Central memory CD8-positive, alpha-beta T cell (primary cell): ENCODE measurements around the gene KLRC4.
"Not testable (repeated sequence)": the region's sequence is repeated elsewhere in the genome, so short reads cannot be mapped to it uniquely, and the experiment has no call there.

Experiments used
- ATAC-seq: fragments of 150-1000 bp; cut with Tn5 transposase; replicated peaks from 2 replicates; pipeline ENCODE4 v1.10.0; 2022; ENCODE audit warnings: mild to moderate bottlenecking, moderate FRiP score, moderate number of reproducible peaks; ENCODE audit not compliant: poor library complexity, severe bottlenecking; ENCODE audit errors: extremely low read depth
- DNase-seq, 2 donors: peaks; one replicate each; pipeline ENCODE4 v3.0.0; 2021; ENCODE audit warnings: low spot score in 2 of 2
- H3K27ac Mint-ChIP-seq: one replicate; pipeline ENCODE4 v1.8.0; 2022; ENCODE audit warnings: low read depth, mild to moderate bottlenecking, moderate library complexity, mixed read lengths
- H3K27me3 Mint-ChIP-seq: one replicate; pipeline ENCODE4 v1.8.0; 2022; ENCODE audit warnings: mixed read lengths
- H3K36me3 Mint-ChIP-seq: one replicate; pipeline ENCODE4 v1.8.0; 2022; ENCODE audit warnings: mild to moderate bottlenecking, moderate library complexity, mixed read lengths; ENCODE audit not compliant: insufficient read depth
- H3K4me1 Mint-ChIP-seq: one replicate; pipeline ENCODE4 v1.8.0; 2022; ENCODE audit warnings: mixed read lengths
- H3K4me3 Mint-ChIP-seq: one replicate; pipeline ENCODE4 v1.8.0; 2022; ENCODE audit warnings: mild to moderate bottlenecking, moderate library complexity, mixed read lengths
- H3K9me3 Mint-ChIP-seq: one replicate; pipeline ENCODE4 v1.8.0; 2022; ENCODE audit warnings: mixed read lengths

KLRC4 gene

GRCh38 chr12:10425938-10426337 lies 16.4 kb upstream of the KLRC4 start:
- peak overlapping the region; percentile 51 for H3K27ac Mint-ChIP-seq
- not testable (repeated sequence) for H3K9me3 Mint-ChIP-seq, H3K27me3 Mint-ChIP-seq, ATAC-seq, H3K4me3 Mint-ChIP-seq, H3K36me3 Mint-ChIP-seq, DNase-seq, H3K4me1 Mint-ChIP-seq

GRCh38 chr12:10424260-10424899 lies 14.8 kb upstream of the KLRC4 start:
- ATAC-seq, H3K4me1 Mint-ChIP-seq, H3K27me3 Mint-ChIP-seq: not testable (repeated sequence)

GRCh38 chr12:10422159-10422558 lies 12.6 kb upstream of the KLRC4 start:
- H3K27ac Mint-ChIP-seq, ATAC-seq, H3K27me3 Mint-ChIP-seq, H3K4me1 Mint-ChIP-seq, H3K9me3 Mint-ChIP-seq, H3K4me3 Mint-ChIP-seq, H3K36me3 Mint-ChIP-seq, DNase-seq: not testable (repeated sequence)

More at GRCh38 chr12:10424260-10424899, 14.8 kb upstream of the KLRC4 start:
- H3K27ac Mint-ChIP-seq, DNase-seq, H3K36me3 Mint-ChIP-seq, H3K4me3 Mint-ChIP-seq, H3K9me3 Mint-ChIP-seq: not testable (repeated sequence)

- not testable (repeated sequence) for H3K27ac Mint-ChIP-seq, H3K4me1 Mint-ChIP-seq, ATAC-seq, H3K27me3 Mint-ChIP-seq, DNase-seq, H3K9me3 Mint-ChIP-seq, H3K36me3 Mint-ChIP-seq
- H3K4me3 Mint-ChIP-seq: peak within 1 kb of the TSS; percentile 57
Measured at GRCh38 chr12:10420334-10420733, 10.8 kb upstream of the KLRC4 start, which contains the start of gene KLRC3. KLRC3 (minus strand) TSS chr12:10420595; CDS start chr12:10420550, 45 bp downstream.

GRCh38 chr12:10408842-10409241 lies 715 bp downstream of the KLRC4 start:
- DNase-seq (no peak), ATAC-seq (peak; percentile 11)
- Mint-ChIP-seq H3K27ac (peak overlapping the region; percentile 47), H3K4me1 (peaks cover 17% of the 10 kb centered on the region), H3K9me3 (no peaks in the 10 kb centered on the region), H3K36me3 (peaks cover 30% of the 10 kb centered on the region), H3K27me3 (no peaks in the 10 kb centered on the region), H3K4me3 (peak overlapping the region; percentile 88)

GRCh38 chr12:10406725-10407124 lies 2.8 kb downstream of the KLRC4 start:
- H3K36me3 Mint-ChIP-seq: peaks cover 34% of the 10 kb centered on the region
- H3K27me3 Mint-ChIP-seq: no peaks in the 10 kb centered on the region
- no peak for ATAC-seq
- no peak for DNase-seq
- peak overlapping the region; percentile 65 for H3K27ac Mint-ChIP-seq
- H3K9me3 Mint-ChIP-seq: no peaks in the 10 kb centered on the region
- H3K4me3 Mint-ChIP-seq: peak overlapping the region; percentile 83
- H3K4me1 Mint-ChIP-seq: peaks cover 23% of the 10 kb centered on the region

GRCh38 chr12:10405294-10405693 lies 4.3 kb downstream of the KLRC4 start:
- Mint-ChIP-seq H3K4me3 (peak overlapping the region; percentile 58), H3K36me3 (peaks cover 31% of the 10 kb centered on the region), H3K9me3 (no peaks in the 10 kb centered on the region), H3K27me3 (no peaks in the 10 kb centered on the region), H3K27ac (no peak overlapping the region), H3K4me1 (peaks cover 33% of the 10 kb centered on the region)
- ATAC-seq (no peak), DNase-seq (no peak)

- Mint-ChIP-seq H3K4me1 (peaks cover 37% of the 10 kb centered on the region), H3K27me3 (no peaks in the 10 kb centered on the region), H3K27ac (peak overlapping the region; percentile 91), H3K4me3 (peak overlapping the region; percentile 58), H3K36me3 (peaks cover 35% of the 10 kb centered on the region), H3K9me3 (no peaks in the 10 kb centered on the region)
- DNase-seq (no peak), ATAC-seq (no peak)
Measured at GRCh38 chr12:10404798-10405197, 4.8 kb downstream of the KLRC4 start.

- H3K27me3 Mint-ChIP-seq: no peaks in the 10 kb centered on the region
- H3K9me3 Mint-ChIP-seq: no peaks in the 10 kb centered on the region
- no peak for ATAC-seq
- H3K4me1 Mint-ChIP-seq: peaks cover 38% of the 10 kb centered on the region
- DNase-seq: no peak
- peaks cover 35% of the 10 kb centered on the region for H3K36me3 Mint-ChIP-seq
- peak overlapping the region; percentile 60 for H3K27ac Mint-ChIP-seq
- H3K4me3 Mint-ChIP-seq: peak overlapping the region; percentile 67
Measured at GRCh38 chr12:10400829-10401228, 8.7 kb downstream of the KLRC4 start.

- peak overlapping the region; percentile 99 for H3K27ac Mint-ChIP-seq
- H3K9me3 Mint-ChIP-seq: no peaks in the 10 kb centered on the region
- H3K36me3 Mint-ChIP-seq: peaks cover 39% of the 10 kb centered on the region
- H3K4me1 Mint-ChIP-seq: peaks cover 65% of the 10 kb centered on the region
- H3K27me3 Mint-ChIP-seq: no peaks in the 10 kb centered on the region
- no peak for DNase-seq
- ATAC-seq: no peak
- peak overlapping the region; percentile 68 for H3K4me3 Mint-ChIP-seq
Measured at GRCh38 chr12:10398168-10398567, 11.4 kb downstream of the KLRC4 start.

GRCh38 chr12:10397296-10397695 lies 12.3 kb downstream of the KLRC4 start:
- peak; percentile 5 for ATAC-seq
- H3K4me1 Mint-ChIP-seq: peaks cover 68% of the 10 kb centered on the region
- peak overlapping the region; percentile 99 for H3K27ac Mint-ChIP-seq
- H3K4me3 Mint-ChIP-seq: peak overlapping the region; percentile 50
- H3K27me3 Mint-ChIP-seq: no peaks in the 10 kb centered on the region
- H3K36me3 Mint-ChIP-seq: peaks cover 40% of the 10 kb centered on the region
- DNase-seq: no peak
- no peaks in the 10 kb centered on the region for H3K9me3 Mint-ChIP-seq

GRCh38 chr12:10396176-10396575 lies 13.4 kb downstream of the KLRC4 start:
- H3K36me3 Mint-ChIP-seq: peaks cover 39% of the 10 kb centered on the region
- not testable (repeated sequence) for H3K27me3 Mint-ChIP-seq, ATAC-seq, DNase-seq, H3K9me3 Mint-ChIP-seq
- H3K4me1 Mint-ChIP-seq: peaks cover 63% of the 10 kb centered on the region
- peak overlapping the region; percentile 99 for H3K27ac Mint-ChIP-seq
- peak overlapping the region; percentile 72 for H3K4me3 Mint-ChIP-seq

- Mint-ChIP-seq H3K27me3 (no peaks in the 10 kb centered on the region), H3K36me3 (peaks cover 39% of the 10 kb centered on the region), H3K27ac (peak overlapping the region; percentile 99), H3K9me3 (no peaks in the 10 kb centered on the region), H3K4me1 (peaks cover 59% of the 10 kb centered on the region), H3K4me3 (peak overlapping the region; percentile 72)
- ATAC-seq (peak; percentile 80), DNase-seq (peak in 1 of 2 donors; percentile 41)
Measured at GRCh38 chr12:10395390-10395998, 14.1 kb downstream of the KLRC4 start.
